HL-60/S4 (cell line): ENCODE measurements around the gene DESI1.
"Not testable (repeated sequence)": the region's sequence is repeated elsewhere in the genome, so short reads cannot be mapped to it uniquely, and the experiment has no call there.

Experiments
- in situ Hi-C: fragments of 300-500 bp; cut with MboI; formaldehyde crosslinking; loops from 2 replicates; pipeline ENCODE4 v1.14.3; 2022; ENCODE audit warnings: low sequenced_read_pairs

Gene DESI1

GRCh38 chr22:41637623-41638022, 16.8 kb upstream of the DESI1 start:
- in situ Hi-C loops, result not testable (repeated sequence)

- in situ Hi-C loops, result no loop called here
Measured at GRCh38 chr22:41636467-41636866, 15.6 kb upstream of the DESI1 start.

GRCh38 chr22:41634610-41635009, 13.8 kb upstream of the DESI1 start:
- in situ Hi-C loops, result not testable (repeated sequence)

GRCh38 chr22:41631615-41632014, 10.8 kb upstream of the DESI1 start:
- in situ Hi-C loops, result not testable (repeated sequence)

GRCh38 chr22:41631115-41631514, 10.3 kb upstream of the DESI1 start:
- in situ Hi-C loops, result not testable (repeated sequence)

GRCh38 chr22:41625577-41625976, 4.7 kb upstream of the DESI1 start:
- in situ Hi-C loops, result no loop called here

GRCh38 chr22:41621911-41622179, 1.0 kb upstream of the DESI1 start:
- in situ Hi-C loops, result no loop called here

- in situ Hi-C loops, result no loop called here
Measured at GRCh38 chr22:41621099-41621910, 462 bp upstream of the DESI1 start, which contains the start of gene XRCC6. TSS of gene XRCC6 (plus strand) at chr22:41621295. CDS start at chr22:41622005, 710 bp downstream.

- in situ Hi-C loops, result no loop called here
Measured at GRCh38 chr22:41619979-41620588, 759 bp downstream of the DESI1 start.

GRCh38 chr22:41613456-41613855, 7.4 kb downstream of the DESI1 start:
- in situ Hi-C loops, result no loop called here

GRCh38 chr22:41612603-41613306, 8.1 kb downstream of the DESI1 start:
- in situ Hi-C loops, result no loop called here

- in situ Hi-C loops, result no loop called here
Measured at GRCh38 chr22:41608386-41608785, 12.5 kb downstream of the DESI1 start.

GRCh38 chr22:41603873-41604332, 16.9 kb downstream of the DESI1 start:
- in situ Hi-C loops, result no loop called here

- in situ Hi-C loops, result no loop called here
Measured at GRCh38 chr22:41600976-41601375, 19.9 kb downstream of the DESI1 start.

GRCh38 chr22:41598891-41599635, 21.8 kb downstream of the DESI1 start:
- in situ Hi-C loops, result loop anchor here (10.0 kb wide), 1 partner anchor 194 kb away; no protein-coding TSS in a partner anchor

- in situ Hi-C loops, result loop anchor here (10.0 kb wide), 1 partner anchor 193 kb away; no protein-coding TSS in a partner anchor
Measured at GRCh38 chr22:41598081-41598480, 22.8 kb downstream of the DESI1 start.

GRCh38 chr22:41597635-41597953, 23.2 kb downstream of the DESI1 start:
- in situ Hi-C loops, result loop anchor here (10.0 kb wide), 1 partner anchor 193 kb away; no protein-coding TSS in a partner anchor

- in situ Hi-C loops, result loop anchor here (10.0 kb wide), 1 partner anchor 192 kb away; no protein-coding TSS in a partner anchor
Measured at GRCh38 chr22:41596776-41597634, 23.8 kb downstream of the DESI1 start.

- in situ Hi-C loops, result loop anchor here (10.0 kb wide), 1 partner anchor 191 kb away; no protein-coding TSS in a partner anchor
Measured at GRCh38 chr22:41595703-41596102, 25.1 kb downstream of the DESI1 start.
